VCaP (cell line): ENCODE results near the gene NRN1L.
"Not testable (repeated sequence)": the region's sequence is repeated elsewhere in the genome, so short reads cannot be mapped to it uniquely, and the experiment has no call there.

ENCODE experiments used
- H3K27ac ChIP-seq: fragments of 450-650 bp; 2 replicates; pipeline ENCODE4 v1.5.1; 2017
- CTCF ChIP-seq: fragments of 450-650 bp; conservative IDR thresholded peaks from 2 replicates; pipeline ENCODE4 v1.5.1; 2017; ENCODE audit warnings: mild to moderate bottlenecking, moderate library complexity

NRN1L gene

GRCh38 chr16:67862623-67863583, 21.8 kb upstream of the NRN1L start:
- TF ChIP-seq CTCF, result no peak
- no peak overlapping the region for H3K27ac ChIP-seq

- H3K27ac ChIP-seq, result not testable (repeated sequence)
These were observed 20.6 kb upstream of the NRN1L start for GRCh38 chr16:67864044-67864443.

GRCh38 chr16:67864594-67864993, 20.1 kb upstream of the NRN1L start:
- no peak for TF ChIP-seq CTCF
- no peak overlapping the region for H3K27ac ChIP-seq

GRCh38 chr16:67865318-67865717, 19.4 kb upstream of the NRN1L start:
- TF ChIP-seq CTCF, result peak; percentile 17; the same call in 1 of the 2 replicates
- no peak overlapping the region for H3K27ac ChIP-seq

DNA sequence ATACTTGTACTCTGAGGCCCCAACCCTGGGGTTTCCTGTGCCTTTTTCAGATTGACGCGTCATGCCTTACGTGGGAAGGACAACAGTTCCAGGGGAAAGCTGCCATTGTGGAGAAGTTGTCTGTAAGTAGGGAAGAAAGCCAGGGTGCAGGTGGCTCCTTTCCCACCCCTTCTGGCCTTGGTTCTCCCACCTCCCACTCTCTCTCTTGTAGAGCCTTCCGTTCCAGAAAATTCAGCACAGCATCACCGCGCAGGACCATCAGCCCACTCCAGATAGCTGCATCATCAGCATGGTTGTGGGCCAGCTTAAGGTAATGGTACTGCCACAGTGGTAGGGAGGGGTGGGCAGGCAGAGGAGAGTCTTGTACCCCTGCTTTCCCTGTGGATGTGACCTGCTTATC, 16.4 kb upstream of the NRN1L start:
- no peak overlapping the region for H3K27ac ChIP-seq
- TF ChIP-seq CTCF, result no peak

DNA sequence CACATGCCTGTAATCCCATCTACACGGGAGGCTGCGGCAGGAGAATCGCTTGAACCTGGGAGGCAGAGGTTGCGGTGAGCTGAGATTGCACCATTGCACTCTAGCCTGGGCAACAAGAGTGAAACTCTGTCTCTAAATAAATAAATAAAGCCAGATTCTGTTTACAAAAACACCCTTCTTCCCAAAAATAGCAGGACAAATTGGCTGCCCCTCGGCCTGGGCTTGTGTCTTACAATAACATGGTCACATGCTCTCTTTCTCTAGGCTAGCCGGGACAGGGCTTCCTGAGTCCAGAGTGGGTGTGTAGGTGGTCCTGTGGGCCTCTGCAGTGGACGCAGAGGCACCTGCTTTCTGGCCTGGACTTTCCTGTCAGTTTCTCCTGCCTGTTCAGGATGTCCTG, 15.0 kb upstream of the NRN1L start:
- H3K27ac ChIP-seq, result no peak overlapping the region
- no peak for TF ChIP-seq CTCF

DNA sequence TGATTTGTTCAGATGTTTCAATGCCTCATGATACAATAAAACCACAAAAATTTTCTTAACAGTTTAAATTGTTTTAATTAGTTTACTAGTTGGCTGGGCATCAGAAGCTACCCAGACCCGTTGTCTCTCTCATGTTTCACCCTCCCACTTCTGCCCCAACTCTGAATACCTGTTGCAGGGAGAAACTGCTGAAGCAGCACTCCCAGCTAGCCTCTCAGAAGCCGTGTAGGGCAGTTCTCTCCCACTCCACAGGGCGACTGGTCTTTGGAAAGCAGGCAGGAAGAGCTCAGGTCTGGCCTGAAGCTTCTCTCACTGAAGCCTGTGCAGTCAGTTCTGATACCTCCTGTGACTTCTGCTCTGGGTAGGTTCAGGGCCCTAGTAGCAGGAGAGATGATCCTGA, 13.4 kb upstream of the NRN1L start:
- no peak for TF ChIP-seq CTCF

DNA sequence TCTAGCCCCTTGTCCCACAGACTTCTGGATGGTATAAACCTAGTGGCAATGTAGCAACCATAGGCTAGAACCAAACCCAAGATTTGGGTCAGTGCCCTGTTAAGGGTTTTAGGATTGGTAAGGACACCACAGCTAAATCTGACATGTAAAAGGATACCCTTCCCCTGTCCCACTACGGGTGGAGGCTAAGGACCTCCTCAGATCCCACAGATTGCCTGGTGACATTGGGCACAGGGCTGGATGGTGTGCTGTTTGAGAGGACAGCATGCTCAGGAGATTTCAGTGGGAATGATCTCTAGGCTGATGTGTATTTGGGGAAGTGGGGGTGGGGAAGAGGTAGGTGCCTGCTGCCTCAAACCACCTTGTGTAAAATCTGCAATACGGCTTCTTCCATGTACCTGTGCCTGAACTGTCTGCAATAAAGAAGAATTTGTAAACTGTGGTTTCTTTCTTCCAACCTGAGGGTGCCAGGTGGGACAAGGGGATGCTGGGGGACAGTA, 12.5 kb upstream of the NRN1L start:
- peak overlapping the region; percentile 75 for H3K27ac ChIP-seq
- TF ChIP-seq CTCF, result no peak

More for the DNA sequence above, 13.4 kb upstream of the NRN1L start:
- no peak overlapping the region for H3K27ac ChIP-seq
